Medulla oblongata (tissue), 1 donor: ENCODE results near the gene TDG.
A peak's percentile ranks its signal among the peaks of the same experiment; 100 is the strongest.

Experiments
- DNase-seq: peaks from one replicate; pipeline ENCODE4 v3.0.0-alpha.2; 2015; ENCODE audit errors: extremely low spot score

TDG gene

GRCh38 chr12:103965590-103966504, at the start of gene TDG:
Gene TDG (plus strand): TSS chr12:103965872. CDS start chr12:103966038, 166 bp downstream.
- DNase-seq: peak; percentile 99

DNA sequence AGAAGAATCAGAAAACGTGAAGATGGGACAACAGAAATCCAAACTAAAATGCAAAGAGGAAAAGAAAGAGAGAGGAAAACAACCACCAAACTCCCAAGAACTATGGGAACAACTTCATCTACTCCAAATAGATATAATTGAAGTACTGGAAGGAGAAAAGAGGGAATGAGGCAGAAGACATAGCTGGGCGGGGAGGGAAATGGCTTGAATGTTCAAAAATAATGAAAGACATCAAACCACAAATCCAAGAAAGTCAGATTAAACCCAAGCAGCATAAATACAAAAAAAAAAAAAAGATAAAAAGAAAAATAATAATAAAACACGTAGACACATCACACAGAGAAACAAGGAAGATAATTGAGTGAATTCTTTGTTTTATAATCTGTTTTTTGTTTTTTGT, 47.8 kb upstream of the TDG start:
- DNase-seq: no peak

GRCh38 chr12:103924761-103925641, 40.7 kb upstream of the TDG start:
- no peak for DNase-seq

- peak; percentile 57 for DNase-seq
Measured at GRCh38 chr12:103928682-103929045, 37.0 kb upstream of the TDG start.

DNA sequence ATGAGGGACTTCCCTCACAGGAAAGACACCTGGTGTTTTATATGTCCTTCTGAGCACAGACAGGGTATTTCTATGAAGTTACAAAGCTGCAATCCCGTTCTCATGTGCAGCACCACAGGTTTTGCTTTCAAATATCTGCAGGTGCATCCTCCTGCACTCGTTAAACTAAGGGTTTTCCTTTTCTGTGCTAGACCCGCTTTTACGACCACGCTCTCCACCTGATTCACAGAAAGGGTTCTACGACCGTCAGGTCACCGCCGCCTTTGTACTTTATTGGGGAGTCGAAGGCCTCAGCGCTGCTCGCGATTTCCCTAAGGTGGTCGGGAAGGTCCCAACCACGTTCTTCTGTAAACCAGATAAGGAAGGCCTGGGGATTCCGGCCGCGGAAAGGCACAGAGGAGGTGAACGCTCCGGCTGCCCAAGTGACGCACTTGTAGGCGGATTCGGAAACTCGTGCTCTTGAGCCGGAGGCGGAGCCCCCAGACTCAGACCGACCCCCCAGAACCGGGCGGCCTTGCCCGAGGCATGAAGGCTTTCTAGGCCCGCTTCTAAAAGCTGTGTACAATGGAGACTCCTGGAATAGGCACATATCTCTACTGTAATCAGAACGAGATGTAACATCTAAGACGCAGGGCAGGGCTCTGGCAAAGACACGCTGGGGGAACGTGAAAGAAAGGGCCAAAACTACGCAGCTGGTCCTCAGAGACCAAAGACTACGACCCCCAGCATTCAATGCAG, 36.5 kb upstream of the TDG start:
- peak; percentile 97 for DNase-seq

GRCh38 chr12:103929784-103930033, 36.0 kb upstream of the TDG start:
- DNase-seq: no peak

GRCh38 chr12:103930034-103930786, 35.5 kb upstream of the TDG start, which contains the start of gene HSP90B1:
Gene HSP90B1 (plus strand): TSS chr12:103930410. CDS start chr12:103930516, 106 bp downstream.
- peak; percentile 100 for DNase-seq

GRCh38 chr12:103930787-103931735, 34.6 kb upstream of the TDG start:
- DNase-seq: peak; percentile 58

DNA sequence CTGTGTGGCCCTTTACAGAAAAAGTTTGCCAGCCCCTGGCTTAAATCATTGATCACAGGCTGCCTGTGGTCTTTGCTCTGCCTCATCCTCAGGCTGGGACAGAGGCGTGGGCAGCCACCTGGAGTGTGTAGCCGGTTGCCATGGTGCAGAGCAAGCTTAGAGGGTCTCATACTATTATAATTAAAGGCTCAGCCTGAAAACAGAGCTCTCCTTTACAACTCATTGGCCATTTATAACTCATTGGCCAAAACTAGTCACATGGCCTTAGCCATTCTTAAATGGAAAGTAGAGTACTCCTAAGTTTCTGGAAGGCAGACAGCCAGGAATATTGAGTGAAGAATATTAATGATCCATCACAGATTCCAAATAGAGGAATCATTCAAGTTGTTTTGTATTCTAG, 32.4 kb upstream of the TDG start:
- no peak for DNase-seq

DNA sequence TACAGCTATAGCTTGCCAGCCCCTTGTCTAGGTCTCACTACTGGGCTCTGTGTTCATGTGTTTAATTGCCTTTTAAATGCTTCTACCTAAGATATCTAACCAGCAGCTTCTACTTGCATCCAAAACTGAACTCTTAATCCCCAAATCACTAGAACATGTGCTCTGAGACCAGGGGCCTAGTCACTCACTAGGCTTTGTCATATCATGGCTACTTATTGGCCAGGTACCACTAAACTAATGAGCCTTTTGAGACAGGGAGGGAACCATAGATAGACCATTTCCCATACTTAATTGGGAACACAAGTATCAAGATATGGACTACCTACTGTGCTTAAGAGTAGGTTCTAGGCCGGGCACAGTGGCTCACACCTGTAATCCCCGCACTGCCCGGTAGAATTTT, 29.0 kb upstream of the TDG start:
- no peak for DNase-seq

DNA sequence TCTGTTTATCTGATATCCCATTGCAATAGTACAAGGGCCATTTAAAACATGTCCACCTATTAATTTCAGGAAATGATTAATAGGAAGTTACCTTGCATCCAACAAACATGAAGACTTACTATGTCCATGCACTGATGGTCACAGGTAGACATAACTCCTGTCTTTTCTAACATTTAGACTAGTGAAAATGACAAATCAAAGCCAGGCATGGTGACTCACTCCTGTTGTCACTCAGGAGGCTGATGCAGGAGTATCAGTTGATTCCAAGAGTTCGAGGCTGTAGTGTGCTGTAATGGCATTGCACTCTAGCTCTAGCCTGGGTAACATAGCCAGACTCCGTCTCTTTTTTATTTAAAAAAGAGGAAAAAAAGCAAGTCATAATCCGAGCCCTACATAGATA, 20.7 kb upstream of the TDG start:
- DNase-seq: no peak

- DNase-seq: no peak
Measured at GRCh38 chr12:103947871-103948555, 17.7 kb upstream of the TDG start.

GRCh38 chr12:103948746-103949406, 16.8 kb upstream of the TDG start:
- no peak for DNase-seq

GRCh38 chr12:103952497-103952896, 13.2 kb upstream of the TDG start:
- DNase-seq: no peak

DNA sequence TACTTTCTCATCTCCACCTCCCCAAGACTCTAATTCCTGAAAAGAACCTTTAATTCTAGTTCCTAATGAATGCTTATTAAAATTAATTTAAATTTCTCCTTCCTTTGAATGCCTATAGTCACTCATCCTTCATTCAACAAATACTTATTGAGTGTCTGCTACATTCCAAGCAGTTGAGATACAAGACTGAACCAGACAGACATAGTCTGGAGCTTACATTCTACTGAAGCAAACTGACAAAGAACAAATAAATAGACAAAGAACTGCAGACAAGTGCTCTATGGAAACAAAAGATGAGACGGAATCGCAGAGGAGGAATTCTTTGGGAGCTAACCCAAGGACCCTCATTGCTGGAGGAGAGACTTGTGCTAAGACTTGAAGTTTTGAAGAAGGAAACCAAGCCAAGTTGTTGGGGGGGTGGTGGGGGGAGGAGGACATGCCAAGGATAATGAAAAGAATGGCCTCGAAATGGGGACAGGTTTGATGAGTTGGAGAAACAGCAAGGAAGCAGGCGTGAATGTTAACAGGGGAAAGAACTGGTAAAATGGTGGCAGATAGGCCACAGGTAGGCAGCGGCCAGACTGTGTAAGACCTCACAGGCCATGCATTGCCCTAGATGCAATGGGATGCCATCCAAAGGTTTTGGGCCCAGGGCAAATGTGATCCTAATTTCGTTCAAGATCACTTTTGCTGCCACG, 9.7 kb upstream of the TDG start:
- DNase-seq: no peak

DNA sequence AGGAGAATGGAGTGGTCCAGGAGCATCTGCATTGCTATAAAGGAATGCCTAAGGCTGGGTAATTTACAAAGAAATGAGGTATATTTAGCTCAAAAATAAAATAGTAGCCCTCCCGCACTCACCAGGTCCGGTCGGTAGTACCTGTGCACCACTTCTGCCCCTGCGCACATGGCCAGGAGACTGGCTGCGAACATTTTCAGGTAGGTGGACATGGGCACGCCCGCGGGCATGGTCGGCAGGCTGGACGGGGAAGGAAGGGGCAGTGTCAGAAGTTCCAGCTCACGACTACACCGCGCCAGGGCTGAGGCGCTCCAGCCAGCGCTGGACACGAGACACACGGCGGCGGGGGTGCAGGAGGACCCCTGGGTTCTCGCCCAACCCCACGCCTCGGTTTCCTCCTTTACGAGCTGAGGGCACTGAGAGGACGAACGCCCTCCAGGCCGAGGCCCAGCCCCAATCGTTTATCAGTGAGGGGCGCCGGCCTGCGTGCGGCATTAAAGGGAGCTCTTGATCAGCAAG, 9.1 kb upstream of the TDG start:
- peak; percentile 11 for DNase-seq

- no peak for DNase-seq
Measured at GRCh38 chr12:103957865-103958388, 7.7 kb upstream of the TDG start.

DNA sequence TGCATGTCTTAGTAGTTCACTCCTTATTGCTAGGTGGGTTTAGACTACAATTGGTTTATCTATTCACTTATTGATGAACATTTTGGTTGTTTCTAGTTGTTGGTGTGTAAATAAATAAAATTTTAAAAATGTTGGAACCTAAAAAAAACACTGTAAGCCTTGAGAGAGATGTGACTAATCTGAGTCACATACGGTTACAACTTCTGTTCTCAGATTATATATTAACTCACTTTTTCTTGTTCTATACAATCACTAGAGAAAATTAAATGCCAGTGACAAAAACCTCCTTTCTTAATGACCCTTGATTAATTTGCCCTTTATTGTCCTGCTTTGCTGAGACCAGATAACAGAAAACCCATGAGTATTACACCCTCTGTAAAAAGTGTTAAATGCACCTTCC, 7.1 kb upstream of the TDG start:
- no peak for DNase-seq
